GM12801 (cell line): ENCODE data around the gene RB1.

Experiments
- TF ChIP-seq, protein P1 (sequence below): IDR thresholded peaks from one replicate; pipeline ENCODE4 v1.5.1; 2011; ENCODE audit warnings: control low read depth; ENCODE audit not compliant: insufficient read length; ENCODE audit errors: extremely low read depth

Gene RB1

DNA sequence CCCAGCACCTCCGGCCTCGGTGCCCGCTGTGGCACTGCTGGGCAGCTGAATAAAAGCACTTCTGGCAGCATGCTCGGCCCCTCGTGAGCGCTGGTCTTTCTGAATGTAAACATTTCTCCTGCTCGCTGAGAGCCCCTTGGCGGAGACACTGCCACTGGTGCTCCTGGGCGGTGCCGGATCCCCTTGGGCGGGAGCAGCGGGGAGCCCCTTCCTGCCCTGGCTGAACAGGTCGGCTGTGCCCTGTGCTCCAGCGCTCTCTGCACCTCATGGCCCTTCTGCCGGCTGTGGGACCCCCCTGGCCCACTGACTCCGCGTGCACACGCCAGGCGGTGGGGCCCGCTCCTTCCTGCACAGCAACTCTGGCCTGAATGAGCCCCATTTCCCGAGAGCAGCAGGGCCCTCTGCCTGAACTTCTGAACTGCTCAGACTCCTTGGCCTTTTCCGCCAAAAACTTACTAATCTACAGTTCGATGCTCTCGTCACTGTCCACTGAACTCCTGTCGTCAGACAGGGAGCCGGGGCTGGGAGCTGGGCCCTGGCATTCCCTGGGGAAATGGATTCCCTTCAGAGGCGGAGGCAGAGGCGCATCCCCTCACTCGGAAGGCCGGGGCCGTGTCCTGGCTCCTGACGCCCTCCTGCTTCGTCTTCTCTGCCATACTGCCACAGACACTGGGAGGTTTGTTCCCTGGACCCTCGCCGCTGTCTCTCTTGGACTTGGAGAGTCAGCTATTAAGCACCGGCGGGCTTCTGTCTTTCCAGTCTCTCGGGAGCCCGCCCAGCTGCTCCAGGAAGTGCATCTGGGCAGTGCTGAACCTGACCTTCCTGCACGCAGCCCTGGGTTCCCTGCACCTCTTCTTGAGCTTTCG lies 14.2 kb downstream of the RB1 start:
- TF ChIP-seq, protein P1, sequence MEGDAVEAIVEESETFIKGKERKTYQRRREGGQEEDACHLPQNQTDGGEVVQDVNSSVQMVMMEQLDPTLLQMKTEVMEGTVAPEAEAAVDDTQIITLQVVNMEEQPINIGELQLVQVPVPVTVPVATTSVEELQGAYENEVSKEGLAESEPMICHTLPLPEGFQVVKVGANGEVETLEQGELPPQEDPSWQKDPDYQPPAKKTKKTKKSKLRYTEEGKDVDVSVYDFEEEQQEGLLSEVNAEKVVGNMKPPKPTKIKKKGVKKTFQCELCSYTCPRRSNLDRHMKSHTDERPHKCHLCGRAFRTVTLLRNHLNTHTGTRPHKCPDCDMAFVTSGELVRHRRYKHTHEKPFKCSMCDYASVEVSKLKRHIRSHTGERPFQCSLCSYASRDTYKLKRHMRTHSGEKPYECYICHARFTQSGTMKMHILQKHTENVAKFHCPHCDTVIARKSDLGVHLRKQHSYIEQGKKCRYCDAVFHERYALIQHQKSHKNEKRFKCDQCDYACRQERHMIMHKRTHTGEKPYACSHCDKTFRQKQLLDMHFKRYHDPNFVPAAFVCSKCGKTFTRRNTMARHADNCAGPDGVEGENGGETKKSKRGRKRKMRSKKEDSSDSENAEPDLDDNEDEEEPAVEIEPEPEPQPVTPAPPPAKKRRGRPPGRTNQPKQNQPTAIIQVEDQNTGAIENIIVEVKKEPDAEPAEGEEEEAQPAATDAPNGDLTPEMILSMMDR = no peak

- TF ChIP-seq, protein P1 = no peak
Observed at GRCh38 chr13:48318377-48318811, 14.8 kb downstream of the RB1 start.

GRCh38 chr13:48318821-48319511 lies 15.4 kb downstream of the RB1 start:
- TF ChIP-seq, protein P1 = no peak

DNA sequence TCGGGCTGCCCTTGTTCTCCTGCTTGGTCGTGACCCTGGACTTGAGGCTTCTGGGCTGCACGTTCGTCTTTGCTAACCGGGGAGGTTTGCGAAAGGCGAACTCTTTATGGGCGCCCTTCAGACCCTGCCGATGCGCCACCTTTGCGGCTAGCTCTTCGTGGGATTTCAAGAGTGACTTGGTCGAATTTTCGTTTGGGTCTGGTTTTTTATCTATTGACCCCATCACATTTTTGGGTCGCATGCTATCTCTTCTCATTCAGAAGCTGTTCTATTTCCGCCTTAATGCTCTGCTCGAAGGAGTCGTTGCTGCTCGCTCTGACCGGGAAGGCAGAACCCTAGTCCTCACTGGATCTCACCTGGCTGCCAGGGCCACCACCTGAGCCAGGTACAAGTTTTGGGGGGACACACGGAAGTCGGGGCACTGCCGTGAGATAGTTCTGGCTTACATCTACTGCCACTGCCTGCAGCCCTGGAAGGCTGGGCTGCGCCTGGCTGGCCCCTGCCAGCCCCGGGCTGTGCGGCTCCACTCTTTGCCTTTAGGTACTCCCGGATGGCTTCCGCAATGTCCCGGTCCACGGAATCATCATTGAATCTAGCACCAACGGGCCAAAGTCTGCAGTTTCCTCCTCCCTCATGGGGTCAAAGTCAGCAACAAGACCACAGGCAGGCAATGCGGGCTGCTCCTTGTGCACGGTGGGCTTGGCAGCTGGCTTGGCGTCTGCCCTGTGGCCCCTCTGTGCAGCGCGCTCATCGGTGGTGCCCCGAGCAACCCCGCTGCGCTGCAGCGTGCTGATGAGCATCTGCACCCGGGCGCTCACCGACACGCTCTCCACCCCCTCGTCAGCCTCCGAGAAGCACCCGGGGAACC lies 16.2 kb downstream of the RB1 start:
- TF ChIP-seq, protein P1 = no peak

GRCh38 chr13:48320399-48320790 lies 16.8 kb downstream of the RB1 start:
- TF ChIP-seq, protein P1 = no peak

GRCh38 chr13:48320891-48321510 lies 17.4 kb downstream of the RB1 start:
- TF ChIP-seq, protein P1 = no peak
